ENCODE results near the gene TNS3. TPM values are rescaled to one million over a fixed set of nuclear protein-coding genes. Genes with fewer than 3 reads are reported as not detected.

TNS3 gene
- 10 to 100 TPM in 2 of 4 donors, 1 to 10 TPM in 2; 6.6 to 16.0 (median 9.6) TPM for total RNA-seq

- Histone ChIP-seq H3K27ac (peak within 1 kb of the TSS; percentile 72 to 83 (median 76)), H3K9me3 (no peaks in the 10 kb centered on the region), H3K36me3 (no peaks in the 10 kb centered on the region), H3K27me3 (peaks cover 0 to 85% (median 0%) of the 10 kb centered on the region in 4 donors), H3K4me3 (peak within 1 kb of the TSS; percentile 46 to 78 (median 57)), H3K4me1 (peaks cover 28 to 81% (median 31%) of the 10 kb centered on the region in 3 donors)
- 22 to 25% methylated on average over 18 to 23 of the region's 85 CpGs for WGBS, 2 donors
- TF ChIP-seq CTCF (IDR thresholded peaks at IDR 0.05) (peak in 3 of 6 experiments; percentile 5 to 23 (median 10)), POLR2A (IDR thresholded peaks at IDR 0.05) (no peak)
- DNase-seq, result no peak
- intact Hi-C loops (cut with DNase I), result no loop called here
Measured at GRCh38 chr7:47581804-47582763, at the start of gene TNS3. Gene TNS3 (minus strand): TSS chr7:47582111. CDS start chr7:47439636, 142,475 bp downstream.

- DNase-seq, result no peak
- no peak overlapping the region for H3K4me3 ChIP-seq
- TF ChIP-seq CTCF (IDR thresholded peaks at IDR 0.05) (no peak), POLR2A (IDR thresholded peaks at IDR 0.05) (no peak)
- 86 to 92% methylated on average over 6 to 10 of the region's 13 CpGs for WGBS, 2 donors
- H3K4me1 ChIP-seq, result peaks cover 7 to 29% (median 27%) of the 10 kb centered on the region in 3 donors
- H3K36me3 ChIP-seq, result no peaks in the 10 kb centered on the region
- intact Hi-C loops (cut with DNase I), result no loop called here
- no peak overlapping the region for H3K27ac ChIP-seq
- no peaks in the 10 kb centered on the region for H3K27me3 ChIP-seq
- H3K9me3 ChIP-seq, result no peaks in the 10 kb centered on the region
Measured at GRCh38 chr7:47631711-47632110, 49.8 kb upstream of the TNS3 start.

GRCh38 chr7:47627580-47628283 is 45.8 kb upstream of the TNS3 start:
- no peaks in the 10 kb centered on the region for H3K9me3 ChIP-seq
- intact Hi-C loops (cut with DNase I), result no loop called here
- H3K27ac ChIP-seq, result no peak overlapping the region
- H3K27me3 ChIP-seq, result peaks cover 0 to 8% (median 0%) of the 10 kb centered on the region in 4 donors
- no peak overlapping the region for H3K4me3 ChIP-seq
- H3K4me1 ChIP-seq, result peaks cover 0 to 13% (median 0%) of the 10 kb centered on the region in 3 donors
- 58 to 77% methylated on average over 7 of the region's 7 CpGs for WGBS, 2 donors
- no peak for DNase-seq
- TF ChIP-seq POLR2A (IDR thresholded peaks at IDR 0.05), result no peak
- TF ChIP-seq CTCF (IDR thresholded peaks at IDR 0.05), result no peak
- H3K36me3 ChIP-seq, result no peaks in the 10 kb centered on the region

GRCh38 chr7:47625861-47626715 is 44.2 kb upstream of the TNS3 start:
- no peak overlapping the region for H3K4me3 ChIP-seq
- no peak overlapping the region for H3K27ac ChIP-seq
- DNase-seq, result no peak
- H3K4me1 ChIP-seq, result peaks cover 5 to 28% (median 10%) of the 10 kb centered on the region in 3 donors
- H3K36me3 ChIP-seq, result no peaks in the 10 kb centered on the region
- WGBS, 2 donors, result 69 to 81% methylated on average over 7 of the region's 10 CpGs
- no peaks in the 10 kb centered on the region for H3K9me3 ChIP-seq
- H3K27me3 ChIP-seq, result peaks cover 0 to 8% (median 0%) of the 10 kb centered on the region in 4 donors
- intact Hi-C loops (cut with DNase I), result no loop called here
- TF ChIP-seq CTCF (IDR thresholded peaks at IDR 0.05), result no peak
- TF ChIP-seq POLR2A (IDR thresholded peaks at IDR 0.05), result no peak
